Measurements from ENCODE around the gene CCDC71L. TPM values are rescaled to one million over a fixed set of nuclear protein-coding genes. Genes with fewer than 3 reads are reported as not detected.
"Not testable (repeated sequence)": the region's sequence is repeated elsewhere in the genome, so short reads cannot be mapped to it uniquely, and the experiment has no call there.

Gene CCDC71L
- total RNA-seq (2022) (4.2 and 4.9 TPM in 2 replicates), Bru-seq, nascent RNA (percentile 49 among the genes with signal in this experiment), BruChase-seq, experiment 1, labeled RNA remaining after a 2-hour chase (percentile 63 among the genes with signal in this experiment), BruChase-seq, experiment 2, labeled RNA remaining after a 6-hour chase (percentile 39 among the genes with signal in this experiment)
- long read RNA-seq, full-length matches to known transcripts, result 8 of 8 reads
- long read RNA-seq, partial matches to known transcripts, result 0 of 8 reads
- long read RNA-seq, other reads (novel, unspliced or antisense), result 0 of 8 reads

DNA sequence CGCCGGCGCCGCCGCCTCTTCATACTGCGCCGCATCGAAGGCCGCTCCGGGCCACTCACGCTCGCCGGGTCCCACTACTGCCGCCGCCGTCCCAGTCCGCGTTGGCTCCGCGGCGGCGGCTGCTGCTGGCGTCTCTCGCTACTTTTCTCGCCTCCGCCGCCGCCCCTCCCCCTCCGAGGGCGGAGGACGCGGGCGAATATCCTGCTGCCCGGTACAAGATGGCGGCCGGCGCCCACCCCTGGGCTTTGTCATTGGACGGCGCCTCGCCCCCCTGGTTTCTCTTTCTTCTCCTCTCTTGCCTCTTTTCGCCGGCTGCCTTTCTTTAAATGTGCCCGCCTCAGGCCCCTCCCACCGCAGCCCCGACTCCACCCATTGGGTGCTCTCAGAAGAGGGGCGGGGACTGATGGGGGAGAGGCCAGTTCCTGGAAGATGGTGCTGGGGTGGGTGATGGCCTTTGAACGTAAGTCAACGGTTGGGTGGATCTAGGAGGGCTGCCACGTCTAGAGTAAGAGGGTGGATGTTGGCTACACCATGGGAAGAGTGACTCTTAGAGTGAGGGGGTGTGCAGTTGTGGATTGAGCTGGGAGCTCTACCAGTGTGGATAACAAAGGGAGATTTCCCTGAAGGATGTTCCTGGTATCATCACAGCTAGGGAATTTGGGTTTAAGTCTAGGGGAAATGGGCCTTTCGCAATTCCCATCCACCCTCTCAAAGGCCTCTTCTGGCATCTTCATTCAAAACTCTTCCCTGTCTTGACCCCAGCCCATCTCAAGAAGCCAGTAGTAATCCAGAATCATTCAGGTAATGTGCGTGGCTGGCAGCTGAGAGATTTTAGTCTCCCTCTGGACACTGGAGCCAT lies at the start of gene CCDC71L:
CCDC71L (minus strand) TSS at position 297 of the 859 bp plus-strand sequence; CDS start at position 35, 262 bp downstream.
- Histone ChIP-seq H3K4me3 (ENCODE audit: low read depth, low read length) (peak within 1 kb of the TSS; percentile 90), H3K4me1 (peaks cover 14% of the 10 kb centered on the region), H3K27me3 (replicated peaks; ENCODE audit: control insufficient read depth, insufficient read depth, low read length) (no peaks in the 10 kb centered on the region), H3K36me3 (ENCODE audit: control insufficient read depth, insufficient read depth, low read length) (no peaks in the 10 kb centered on the region), H3K9me3 (no peaks in the 10 kb centered on the region)
- ChIA-PET CTCF (interaction anchor here (0.5 to 2.1 kb wide), 6 partner anchors 12 to 508 kb away, joined by 3 to 16 read pairs (median 4); partner anchors contain the start of gene HBP1), POLR2A (no interaction called here)
- Mint-ChIP-seq H3K27ac (ENCODE audit: unreplicated experiment) (peak within 1 kb of the TSS; percentile 16), H3K9me3 (ENCODE audit: unreplicated experiment) (no peaks in the 10 kb centered on the region), H3K4me3 (ENCODE audit: unreplicated experiment) (peak within 1 kb of the TSS; percentile 73), H3K4me1 (ENCODE audit: low read depth, unreplicated experiment) (no peaks in the 10 kb centered on the region), H3K36me3 (ENCODE audit: insufficient read depth, unreplicated experiment) (no peaks in the 10 kb centered on the region), H3K27me3 (ENCODE audit: insufficient read depth, unreplicated experiment) (peaks cover 3% of the 10 kb centered on the region)
- peak; percentile 90 to 93 for DNase-seq
- TF ChIP-seq, protein P1, sequence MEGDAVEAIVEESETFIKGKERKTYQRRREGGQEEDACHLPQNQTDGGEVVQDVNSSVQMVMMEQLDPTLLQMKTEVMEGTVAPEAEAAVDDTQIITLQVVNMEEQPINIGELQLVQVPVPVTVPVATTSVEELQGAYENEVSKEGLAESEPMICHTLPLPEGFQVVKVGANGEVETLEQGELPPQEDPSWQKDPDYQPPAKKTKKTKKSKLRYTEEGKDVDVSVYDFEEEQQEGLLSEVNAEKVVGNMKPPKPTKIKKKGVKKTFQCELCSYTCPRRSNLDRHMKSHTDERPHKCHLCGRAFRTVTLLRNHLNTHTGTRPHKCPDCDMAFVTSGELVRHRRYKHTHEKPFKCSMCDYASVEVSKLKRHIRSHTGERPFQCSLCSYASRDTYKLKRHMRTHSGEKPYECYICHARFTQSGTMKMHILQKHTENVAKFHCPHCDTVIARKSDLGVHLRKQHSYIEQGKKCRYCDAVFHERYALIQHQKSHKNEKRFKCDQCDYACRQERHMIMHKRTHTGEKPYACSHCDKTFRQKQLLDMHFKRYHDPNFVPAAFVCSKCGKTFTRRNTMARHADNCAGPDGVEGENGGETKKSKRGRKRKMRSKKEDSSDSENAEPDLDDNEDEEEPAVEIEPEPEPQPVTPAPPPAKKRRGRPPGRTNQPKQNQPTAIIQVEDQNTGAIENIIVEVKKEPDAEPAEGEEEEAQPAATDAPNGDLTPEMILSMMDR (IDR thresholded peaks at IDR 0.05; ENCODE audit: insufficient read depth in 1 of 2, low read depth in 1 of 2, low read length in 1 of 2, severe bottlenecking in 1 of 2, unreplicated experiment in 1 of 2), result no peak
- BruUV-seq (replicated peaks), result no TSS peak
- intact Hi-C loops (cut with micrococcal nuclease; ENCODE audit: unreplicated experiment), result loop anchor here (1.0 to 2.0 kb wide), 5 partner anchors 75 to 485 kb away; no protein-coding TSS in a partner anchor

DNA sequence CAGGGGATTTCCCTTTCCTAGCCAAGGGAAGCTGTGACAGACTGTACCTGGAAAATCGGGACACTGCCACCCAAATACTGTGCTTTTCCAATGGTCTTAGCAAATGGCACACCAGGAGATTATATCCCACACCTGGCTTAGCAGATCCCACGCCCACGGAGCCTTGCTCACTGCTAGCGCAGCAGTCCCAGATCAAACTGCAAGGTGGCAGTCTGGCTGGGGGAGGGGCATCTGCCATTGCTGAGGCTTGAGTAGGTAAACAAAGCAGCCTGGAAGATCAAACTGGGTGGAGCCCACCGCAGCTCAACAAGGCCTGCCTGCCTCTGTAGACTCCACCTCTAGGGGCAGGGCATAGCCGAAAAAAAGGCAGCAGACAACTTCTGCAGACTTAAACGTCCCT lies 48.6 kb upstream of the CCDC71L start:
- H3K9me3 ChIP-seq; H3K9me3 Mint-ChIP-seq (ENCODE audit: unreplicated experiment); H3K4me3 Mint-ChIP-seq (ENCODE audit: unreplicated experiment); H3K4me1 ChIP-seq; H3K27ac Mint-ChIP-seq (ENCODE audit: unreplicated experiment); intact Hi-C loops (cut with micrococcal nuclease; ENCODE audit: unreplicated experiment); BruUV-seq (replicated peaks); H3K27me3 ChIP-seq (replicated peaks; ENCODE audit: control insufficient read depth, insufficient read depth, low read length); H3K36me3 Mint-ChIP-seq (ENCODE audit: insufficient read depth, unreplicated experiment); H3K36me3 ChIP-seq (ENCODE audit: control insufficient read depth, insufficient read depth, low read length); H3K4me1 Mint-ChIP-seq (ENCODE audit: low read depth, unreplicated experiment); POLR2A ChIA-PET; DNase-seq; H3K27me3 Mint-ChIP-seq (ENCODE audit: insufficient read depth, unreplicated experiment); CTCF ChIA-PET; H3K4me3 ChIP-seq (ENCODE audit: low read depth, low read length): not testable (repeated sequence)

GRCh38 chr7:106704000-106704840 lies 43.3 kb upstream of the CCDC71L start:
- no TSS peak for BruUV-seq (replicated peaks)
- Histone ChIP-seq H3K27me3 (replicated peaks; ENCODE audit: control insufficient read depth, insufficient read depth, low read length) (no peaks in the 10 kb centered on the region), H3K4me3 (ENCODE audit: low read depth, low read length) (no peak overlapping the region), H3K9me3 (peaks cover 2% of the 10 kb centered on the region; the same call in 1 of the 2 replicates), H3K36me3 (ENCODE audit: control insufficient read depth, insufficient read depth, low read length) (no peaks in the 10 kb centered on the region), H3K4me1 (no peaks in the 10 kb centered on the region)
- CTCF ChIA-PET, result no interaction called here
- Mint-ChIP-seq H3K4me3 (ENCODE audit: unreplicated experiment) (no peak overlapping the region), H3K27ac (ENCODE audit: unreplicated experiment) (no peak overlapping the region), H3K27me3 (ENCODE audit: insufficient read depth, unreplicated experiment) (peaks cover 7% of the 10 kb centered on the region), H3K9me3 (ENCODE audit: unreplicated experiment) (no peaks in the 10 kb centered on the region), H3K4me1 (ENCODE audit: low read depth, unreplicated experiment) (no peaks in the 10 kb centered on the region), H3K36me3 (ENCODE audit: insufficient read depth, unreplicated experiment) (no peaks in the 10 kb centered on the region)
- DNase-seq, result no peak
- POLR2A ChIA-PET, result no interaction called here
- intact Hi-C loops (cut with micrococcal nuclease; ENCODE audit: unreplicated experiment), result no loop called here
- TF ChIP-seq, protein P1 (IDR thresholded peaks at IDR 0.05; ENCODE audit: insufficient read depth in 1 of 2, low read depth in 1 of 2, low read length in 1 of 2, severe bottlenecking in 1 of 2, unreplicated experiment in 1 of 2), result no peak
